ENCODE data around the gene NUDT17. TPM values are rescaled to one million over a fixed set of nuclear protein-coding genes. Genes with fewer than 3 reads are reported as not detected.

Gene NUDT17
- polyA plus RNA-seq, 1 of the 3 experiments (the other 2 are of a cell fraction) = 8.1 TPM

DNA sequence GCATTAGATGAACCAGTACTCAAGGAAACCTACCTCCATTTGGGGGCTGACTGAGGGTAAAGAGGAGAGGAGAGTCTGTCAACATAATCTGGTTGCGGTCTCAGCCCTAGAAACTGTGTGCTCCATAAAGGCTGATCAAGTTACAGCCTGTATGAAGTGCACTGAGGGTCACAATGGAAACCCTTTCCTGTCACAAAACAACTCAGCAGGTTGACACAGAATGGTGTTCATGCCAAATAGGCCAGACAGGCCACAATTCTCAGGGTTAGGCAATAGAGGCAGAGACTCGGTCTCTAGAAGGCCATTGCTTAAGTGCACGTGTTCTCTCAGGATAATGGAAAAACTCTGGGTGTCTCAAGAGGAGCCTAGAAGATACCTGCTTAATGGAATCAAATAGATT is 44.3 kb downstream of the NUDT17 start:
- ChIA-PET POLR2A (interaction anchor here (0.6 kb wide), 1 partner anchor 68 kb away, joined by 3 read pairs; the partner anchor contains the start of gene LIX1L), CTCF (interaction anchor here (4.0 to 11.0 kb wide), 3 partner anchors 22 to 117 kb away, joined by 29 to 281 read pairs (median 45); partner anchors contain the start of genes ITGA10, NUDT17 and PEX11B)
- Histone ChIP-seq H3K27ac (ENCODE audit: low read depth in 2 of 2, low read length in 1 of 2) (no peak overlapping the region; a peak in 1 of 4 replicates), H4K20me1 (ENCODE audit: insufficient read depth) (no peaks in the 10 kb centered on the region), H3K4me3 (ENCODE audit: low read depth in 2 of 2, low read length in 1 of 2) (no peak overlapping the region), H3F3A (replicated peaks; ENCODE audit: insufficient read depth) (peaks cover 21% of the 10 kb centered on the region), H3K9me3 (no peaks in the 10 kb centered on the region), H3K36me3 (replicated peaks in 1 of 2; ENCODE audit: control insufficient read depth in 1 of 2, insufficient read depth in 2 of 2, low read length in 1 of 2) (no peaks in the 10 kb centered on the region), H3K27me3 (ENCODE audit: insufficient read depth) (no peaks in the 10 kb centered on the region), H3K4me2 (no peak overlapping the region), H3K79me2 (ENCODE audit: insufficient read depth) (no peaks in the 10 kb centered on the region), H3K9me2 (no peaks in the 10 kb centered on the region), H3K9ac (no peak overlapping the region), H2AFZ (ENCODE audit: low read depth) (no peak overlapping the region), H3K4me1 (ENCODE audit: control insufficient read depth in 1 of 2, insufficient read depth in 2 of 2, low read depth in 1 of 2, low read length in 1 of 2) (peaks cover 24 to 36% of the 10 kb centered on the region in 2 experiments)
- 86% methylated on average over 3 of the region's 3 CpGs for WGBS (ENCODE audit: low lambda C conversion rate)
- TF ChIP-seq TCF12 (IDR thresholded peaks at IDR 0.05) (no peak), MEF2A (IDR thresholded peaks at IDR 0.05; ENCODE audit: borderline replicate concordance, low read depth) (no peak), FOXM1 (IDR thresholded peaks at IDR 0.05; ENCODE audit: low read depth) (no peak), POLR2AphosphoS5 (IDR thresholded peaks at IDR 0.05; ENCODE audit: low read depth, low read length) (no peak), TAF1 (IDR thresholded peaks at IDR 0.05; ENCODE audit: borderline replicate concordance, low read depth, low read length) (no peak), RAD21 (IDR thresholded peaks at IDR 0.05; ENCODE audit: low read length) (no peak)
- TF ChIP-seq, protein P1, sequence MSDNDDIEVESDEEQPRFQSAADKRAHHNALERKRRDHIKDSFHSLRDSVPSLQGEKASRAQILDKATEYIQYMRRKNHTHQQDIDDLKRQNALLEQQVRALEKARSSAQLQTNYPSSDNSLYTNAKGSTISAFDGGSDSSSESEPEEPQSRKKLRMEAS (IDR thresholded peaks at IDR 0.05; ENCODE audit: low read depth) = no peak
- TF ChIP-seq, protein P2, sequence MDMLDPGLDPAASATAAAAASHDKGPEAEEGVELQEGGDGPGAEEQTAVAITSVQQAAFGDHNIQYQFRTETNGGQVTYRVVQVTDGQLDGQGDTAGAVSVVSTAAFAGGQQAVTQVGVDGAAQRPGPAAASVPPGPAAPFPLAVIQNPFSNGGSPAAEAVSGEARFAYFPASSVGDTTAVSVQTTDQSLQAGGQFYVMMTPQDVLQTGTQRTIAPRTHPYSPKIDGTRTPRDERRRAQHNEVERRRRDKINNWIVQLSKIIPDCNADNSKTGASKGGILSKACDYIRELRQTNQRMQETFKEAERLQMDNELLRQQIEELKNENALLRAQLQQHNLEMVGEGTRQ (IDR thresholded peaks at IDR 0.05; ENCODE audit: borderline replicate concordance, low read depth, low read length) = no peak
- no peak for DNase-seq

DNA sequence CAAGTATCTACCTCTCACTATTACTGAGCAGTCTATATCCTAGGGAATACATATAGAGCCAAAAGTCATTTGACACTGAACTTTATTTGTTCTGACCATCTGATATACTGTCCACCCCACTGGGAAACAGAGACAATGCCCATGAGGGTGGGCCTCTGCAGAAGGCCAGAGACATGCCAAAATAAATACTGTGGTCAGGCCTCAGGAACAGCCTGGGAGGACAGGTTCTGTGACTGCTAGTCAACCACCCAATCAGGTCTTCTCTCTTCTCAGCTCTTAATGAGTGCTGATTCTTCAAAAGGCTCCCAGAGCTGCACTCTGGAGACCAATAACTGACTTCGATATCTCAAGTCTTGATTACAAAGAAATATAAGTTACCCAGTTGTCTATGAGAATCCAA is 45.7 kb downstream of the NUDT17 start:
- Histone ChIP-seq H3K9me2 (no peaks in the 10 kb centered on the region), H3F3A (replicated peaks; ENCODE audit: insufficient read depth) (peaks cover 20% of the 10 kb centered on the region), H2AFZ (ENCODE audit: low read depth) (peak overlapping the region; percentile 86), H3K4me2 (peak overlapping the region; percentile 79), H3K9ac (peak overlapping the region; percentile 57), H3K36me3 (replicated peaks in 1 of 2; ENCODE audit: control insufficient read depth in 1 of 2, insufficient read depth in 2 of 2, low read length in 1 of 2) (no peaks in the 10 kb centered on the region), H3K27me3 (ENCODE audit: insufficient read depth) (no peaks in the 10 kb centered on the region), H4K20me1 (ENCODE audit: insufficient read depth) (no peaks in the 10 kb centered on the region), H3K9me3 (no peaks in the 10 kb centered on the region), H3K4me3 (ENCODE audit: low read depth in 2 of 2, low read length in 1 of 2) (0 out of 4 replicates have a peak overlapping the region, but pooled peaks of 1 of the 2 experiments have one; percentile 31), H3K27ac (ENCODE audit: low read depth in 2 of 2, low read length in 1 of 2) (peak overlapping the region; percentile 94 to 98), H3K79me2 (ENCODE audit: insufficient read depth) (no peaks in the 10 kb centered on the region), H3K4me1 (ENCODE audit: control insufficient read depth in 1 of 2, insufficient read depth in 2 of 2, low read depth in 1 of 2, low read length in 1 of 2) (peaks cover 21 to 28% of the 10 kb centered on the region in 2 experiments)
- ChIA-PET POLR2A (interaction anchor here (0.7 to 1.3 kb wide), 2 partner anchors 18 to 32 kb away, joined by 4 to 5 read pairs; partner anchors contain the start of gene PIAS3), CTCF (interaction anchor here (0.6 to 11.0 kb wide), 37 partner anchors 10 to 155 kb away, joined by 3 to 281 read pairs (median 9); partner anchors contain the start of genes ANKRD34A, HJV, ITGA10 and NUDT17)
- DNase-seq = no peak
- TF ChIP-seq RCOR1 (IDR thresholded peaks at IDR 0.05; ENCODE audit: low read length) (no peak), NFIC (IDR thresholded peaks at IDR 0.05; ENCODE audit: borderline replicate concordance) (peak; percentile 40), SMC3 (IDR thresholded peaks at IDR 0.05; ENCODE audit: low read depth, low read length) (no peak)
- TF ChIP-seq, protein P3, sequence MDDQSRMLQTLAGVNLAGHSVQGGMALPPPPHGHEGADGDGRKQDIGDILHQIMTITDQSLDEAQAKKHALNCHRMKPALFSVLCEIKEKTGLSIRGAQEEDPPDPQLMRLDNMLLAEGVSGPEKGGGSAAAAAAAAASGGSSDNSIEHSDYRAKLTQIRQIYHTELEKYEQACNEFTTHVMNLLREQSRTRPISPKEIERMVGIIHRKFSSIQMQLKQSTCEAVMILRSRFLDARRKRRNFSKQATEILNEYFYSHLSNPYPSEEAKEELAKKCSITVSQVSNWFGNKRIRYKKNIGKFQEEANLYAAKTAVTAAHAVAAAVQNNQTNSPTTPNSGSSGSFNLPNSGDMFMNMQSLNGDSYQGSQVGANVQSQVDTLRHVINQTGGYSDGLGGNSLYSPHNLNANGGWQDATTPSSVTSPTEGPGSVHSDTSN (IDR thresholded peaks at IDR 0.05) = peak; percentile 32; the same call in 1 of the 2 replicates
- 8% methylated on average over 1 of the region's 1 CpG for WGBS (ENCODE audit: low lambda C conversion rate)
